VCaP (cell line): ENCODE results near the gene NDUFB2.

Experiments
- H3K27ac ChIP-seq: fragments of 450-650 bp; 2 replicates; pipeline ENCODE4 v1.5.1; 2017
- CTCF ChIP-seq: fragments of 450-650 bp; conservative IDR thresholded peaks from 2 replicates; pipeline ENCODE4 v1.5.1; 2017; ENCODE audit warnings: mild to moderate bottlenecking, moderate library complexity

NDUFB2 gene

GRCh38 chr7:140714331-140715040, 18.0 kb downstream of the NDUFB2 start:
- no peak for TF ChIP-seq CTCF
- no peak overlapping the region for H3K27ac ChIP-seq

- TF ChIP-seq CTCF, result no peak
- H3K27ac ChIP-seq, result no peak overlapping the region
These were observed 23.2 kb downstream of the NDUFB2 start for GRCh38 chr7:140719721-140720120.

GRCh38 chr7:140722254-140722653, 25.7 kb downstream of the NDUFB2 start:
- TF ChIP-seq CTCF, result no peak
- no peak overlapping the region for H3K27ac ChIP-seq

GRCh38 chr7:140723006-140723405, 26.5 kb downstream of the NDUFB2 start:
- no peak overlapping the region for H3K27ac ChIP-seq
- TF ChIP-seq CTCF, result no peak

GRCh38 chr7:140723574-140723973, 27.1 kb downstream of the NDUFB2 start:
- no peak for TF ChIP-seq CTCF
- no peak overlapping the region for H3K27ac ChIP-seq

- no peak overlapping the region for H3K27ac ChIP-seq
- no peak for TF ChIP-seq CTCF
These were observed 28.2 kb downstream of the NDUFB2 start for GRCh38 chr7:140724706-140725105.

GRCh38 chr7:140726281-140726680, 29.8 kb downstream of the NDUFB2 start:
- H3K27ac ChIP-seq, result no peak overlapping the region
- peak; percentile 69 for TF ChIP-seq CTCF
